CD4-positive, alpha-beta T cell treated with Interleukin-12 subunit alpha and Interleukin-12 subunit beta, for 1 hour (primary cell): Measurements from ENCODE around the gene HEMK1.

Experiments used
- DNase-seq: peaks from one replicate; pipeline ENCODE4 v3.0.0-alpha.2; 2020

HEMK1 gene

DNA sequence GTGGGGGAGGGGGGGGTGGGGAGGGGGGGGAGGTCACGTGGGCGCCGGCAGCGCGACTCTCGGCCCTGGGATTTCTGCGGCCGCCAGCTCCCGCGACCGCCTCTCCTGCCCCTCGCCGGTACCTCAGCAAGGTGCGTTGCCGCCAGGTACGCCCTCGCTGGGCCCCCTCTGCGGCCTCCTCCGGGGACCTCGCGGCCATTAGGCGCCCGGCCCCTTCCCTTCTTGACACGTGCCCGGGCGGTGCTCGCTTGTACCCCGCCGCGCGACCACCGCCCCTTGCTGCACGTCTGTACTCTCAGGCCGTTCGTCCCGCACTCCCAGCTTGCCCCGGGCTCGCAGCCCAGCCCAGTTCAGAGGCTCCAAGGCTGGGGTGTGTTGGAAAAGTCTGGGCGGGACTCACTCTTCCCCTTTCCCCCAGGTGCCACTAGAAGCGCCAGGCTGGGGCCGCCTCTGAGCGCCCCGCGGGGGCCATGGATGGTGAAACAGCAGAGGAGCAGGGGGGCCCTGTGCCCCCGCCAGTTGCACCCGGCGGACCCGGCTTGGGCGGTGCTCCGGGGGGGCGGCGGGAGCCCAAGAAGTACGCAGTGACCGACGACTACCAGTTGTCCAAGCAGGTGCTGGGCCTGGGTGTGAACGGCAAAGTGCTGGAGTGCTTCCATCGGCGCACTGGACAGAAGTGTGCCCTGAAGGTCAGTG is 47.9 kb downstream of the HEMK1 start, which contains the start of gene MAPKAPK3:
Gene MAPKAPK3 (plus strand): TSS at position 56 of the 696 bp plus-strand sequence. CDS start 415 bp downstream, at position 471.
- peak; percentile 41 for DNase-seq

DNA sequence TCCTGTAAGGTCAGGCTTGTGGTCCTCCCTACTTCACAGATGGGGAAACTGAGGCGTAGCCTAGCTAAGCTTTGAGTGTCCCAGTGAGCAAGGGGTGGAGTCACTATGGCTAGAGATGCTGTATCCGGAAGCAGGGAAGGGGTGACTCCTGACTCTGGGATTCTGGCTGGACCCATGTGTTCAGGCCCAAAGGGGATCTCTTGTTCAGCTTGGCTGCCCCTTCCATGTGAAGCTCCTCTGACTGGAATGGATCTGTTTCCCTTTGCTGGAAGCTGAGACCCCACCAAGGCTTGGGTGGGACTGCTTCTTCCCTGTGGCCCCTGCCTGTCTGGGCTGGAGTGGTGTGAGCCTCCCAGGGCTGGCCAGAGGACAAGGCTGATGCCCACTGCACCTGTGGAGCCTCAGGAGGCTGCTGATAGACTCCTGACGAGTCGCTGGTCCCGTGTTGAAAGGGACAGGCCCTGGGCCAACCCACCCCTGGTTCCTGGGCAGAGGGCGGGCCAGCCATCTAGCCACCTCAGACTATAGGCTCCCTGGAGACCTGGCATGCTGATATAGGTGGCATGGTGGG is 48.7 kb downstream of the HEMK1 start:
- DNase-seq = no peak

DNA sequence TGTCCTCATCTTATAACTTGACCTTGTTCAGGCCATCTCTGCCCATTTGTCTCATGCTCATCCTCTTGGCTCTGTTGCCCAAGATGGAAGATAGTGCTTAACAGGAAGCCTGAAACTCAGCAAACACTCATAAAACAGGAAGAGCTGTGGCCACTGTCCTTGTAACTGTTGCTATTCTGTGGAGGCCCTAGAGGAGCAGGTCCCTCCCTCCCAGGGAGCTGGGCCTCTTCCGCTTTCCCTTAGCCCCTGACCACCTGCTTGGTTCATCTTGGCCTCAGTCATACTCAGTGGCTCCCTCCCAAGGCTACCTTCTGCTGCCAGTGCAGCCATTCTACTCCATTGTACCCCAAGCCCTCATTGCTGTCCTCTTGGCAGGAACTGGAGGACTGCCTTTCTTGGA is 51.1 kb downstream of the HEMK1 start:
- no peak for DNase-seq

DNA sequence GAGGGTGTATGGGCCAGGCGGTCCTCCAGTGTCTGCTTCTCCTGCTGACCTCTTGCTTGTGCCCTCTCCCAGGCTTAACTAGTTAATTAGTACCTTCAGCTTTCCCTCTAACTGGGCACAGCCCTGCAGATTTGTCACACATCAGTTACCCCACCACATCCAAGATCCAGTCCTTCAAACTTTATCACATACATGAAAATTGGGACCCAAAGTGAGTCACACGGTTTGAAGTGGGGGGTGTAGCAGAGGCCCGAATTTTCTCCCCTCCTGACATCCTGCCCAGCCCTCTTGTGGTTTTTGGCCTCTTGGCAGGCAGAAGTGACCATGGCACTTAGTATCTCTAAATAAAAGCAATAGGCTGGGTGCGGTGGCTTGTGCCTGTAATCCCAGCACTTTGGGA is 51.5 kb downstream of the HEMK1 start:
- DNase-seq = no peak

DNA sequence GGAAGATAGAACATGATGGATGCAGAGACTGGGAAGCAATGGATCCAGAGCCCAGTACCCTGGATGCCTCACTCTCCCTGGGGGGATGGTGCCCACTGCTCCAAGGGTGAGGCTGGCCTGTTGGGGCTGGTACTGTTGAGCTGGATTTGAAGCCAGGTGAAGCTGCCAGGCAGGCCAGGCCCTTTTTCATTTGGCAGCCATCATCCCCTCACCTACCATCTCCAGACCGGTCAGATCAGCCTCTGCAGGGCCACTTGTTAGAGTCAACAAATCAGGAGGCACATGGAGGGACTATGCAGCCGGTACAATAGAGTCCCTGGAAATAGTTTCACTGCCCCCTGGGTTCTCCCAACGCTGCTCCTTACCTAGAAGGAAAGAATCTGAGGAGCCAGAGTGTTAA is 53.6 kb downstream of the HEMK1 start:
- no peak for DNase-seq

DNA sequence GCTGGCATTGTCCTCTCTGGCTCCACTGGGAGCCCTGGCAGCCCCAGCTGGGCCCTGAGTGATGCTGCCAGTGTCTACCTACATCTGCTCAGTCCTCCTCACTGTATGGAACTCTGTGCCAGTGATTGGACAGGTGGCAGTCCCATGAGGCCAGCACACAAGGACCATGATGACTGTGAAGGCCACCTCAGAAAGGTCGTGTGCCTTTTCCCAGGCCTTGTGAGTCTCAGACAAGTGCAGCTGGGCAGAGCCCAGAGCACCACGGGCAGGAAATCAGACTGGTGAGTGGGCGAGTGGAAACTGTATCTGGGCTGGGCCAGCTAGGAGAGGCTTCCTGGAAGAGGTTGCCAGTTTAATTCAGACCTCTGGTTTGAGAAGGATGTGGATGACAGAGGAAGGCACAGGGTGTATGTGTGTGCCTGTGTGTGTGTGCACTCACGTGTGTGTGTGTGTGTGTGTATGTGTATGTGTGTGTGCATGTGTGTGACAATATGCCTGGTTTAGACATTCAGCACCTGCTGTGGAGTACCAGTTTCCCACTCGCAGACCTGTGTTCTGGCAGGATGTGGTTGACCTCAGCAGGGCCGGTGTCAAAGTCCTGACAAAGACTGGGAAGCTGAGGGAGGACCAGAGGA is 54.6 kb downstream of the HEMK1 start:
- peak; percentile 52 for DNase-seq

DNA sequence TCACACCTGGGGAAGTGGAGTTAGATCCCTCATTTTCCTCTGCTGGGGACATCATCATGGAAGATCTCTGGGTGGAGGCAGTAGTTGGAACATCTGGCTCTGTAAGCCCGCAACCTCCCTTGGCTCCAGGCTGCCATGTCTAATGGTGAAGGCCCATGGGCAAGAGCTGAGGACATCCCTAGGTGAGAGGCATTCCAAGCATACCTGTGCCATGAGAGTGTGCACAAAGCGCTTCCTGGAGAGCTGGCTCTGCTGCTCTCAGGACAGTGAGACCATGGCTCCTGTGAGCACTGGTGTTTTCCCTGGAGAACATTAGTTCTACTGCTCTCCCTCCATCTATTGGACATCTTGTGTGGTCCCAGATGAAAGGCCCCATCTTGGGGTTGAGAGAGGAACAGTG is 55.3 kb downstream of the HEMK1 start:
- DNase-seq = no peak

DNA sequence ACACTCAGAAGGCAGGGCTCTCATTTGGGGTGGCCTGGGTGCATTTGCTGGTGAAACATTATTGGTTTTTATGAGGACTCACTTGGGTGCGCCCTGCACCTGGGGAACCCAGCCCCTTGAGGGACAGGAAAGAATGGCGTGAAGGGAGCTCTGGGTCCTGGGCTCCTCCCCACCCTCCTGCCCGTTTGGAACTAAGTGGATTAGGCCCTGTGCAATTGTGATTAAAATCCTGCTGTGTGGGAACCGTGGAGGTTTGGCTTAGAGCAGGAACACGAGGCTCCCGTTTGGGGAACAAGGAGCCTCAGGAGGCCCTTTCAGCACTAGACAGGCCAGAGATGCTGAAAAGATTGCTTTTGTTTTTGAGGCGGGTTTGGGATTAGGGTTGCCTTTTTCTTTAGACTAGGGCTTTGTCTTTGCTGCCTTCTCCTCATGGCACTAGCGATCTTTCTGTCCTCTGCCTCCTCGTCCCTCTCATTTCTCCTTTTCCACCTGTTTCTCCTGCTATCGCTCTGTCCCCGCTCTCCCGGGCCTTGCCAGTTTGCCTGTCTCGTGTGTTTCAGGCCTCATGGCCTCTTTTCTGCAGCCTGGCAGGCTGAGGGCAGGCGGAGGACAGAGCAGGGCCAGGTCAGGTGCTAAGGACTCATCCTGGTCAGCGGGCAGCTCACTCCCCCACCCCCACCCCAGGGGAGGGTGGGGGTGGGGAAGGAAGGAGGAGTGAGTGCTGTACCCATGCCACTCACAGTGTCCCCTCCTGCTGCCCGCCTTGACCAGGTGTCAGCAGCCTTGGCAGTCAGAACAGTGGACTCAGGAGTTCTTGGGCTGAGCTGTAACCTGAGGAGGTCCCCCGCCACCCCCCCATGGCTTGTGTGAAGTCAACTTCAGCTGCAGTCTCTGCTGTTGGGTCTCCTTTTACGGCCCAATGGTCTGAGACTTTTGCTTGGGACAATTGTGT is 56.2 kb downstream of the HEMK1 start:
- DNase-seq = no peak

DNA sequence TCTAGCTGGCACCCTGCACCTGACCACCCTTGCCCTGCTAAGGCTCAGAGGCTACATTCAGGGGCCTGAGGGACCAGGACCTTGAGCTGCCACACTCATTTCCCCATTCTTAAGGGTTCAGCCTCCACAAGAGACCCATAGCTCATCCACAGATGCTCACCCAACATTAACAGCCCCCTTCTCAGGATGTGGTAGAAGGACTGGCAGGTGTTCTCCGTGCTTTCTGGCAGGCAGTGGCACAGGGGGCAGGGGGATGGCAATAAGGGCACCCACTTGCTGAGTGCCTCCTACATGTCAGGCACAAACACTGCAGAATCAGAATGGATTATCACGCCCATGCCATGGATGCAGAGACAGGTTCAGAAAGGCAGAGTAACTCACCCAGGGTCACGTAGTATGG is 57.1 kb downstream of the HEMK1 start:
- DNase-seq = no peak

DNA sequence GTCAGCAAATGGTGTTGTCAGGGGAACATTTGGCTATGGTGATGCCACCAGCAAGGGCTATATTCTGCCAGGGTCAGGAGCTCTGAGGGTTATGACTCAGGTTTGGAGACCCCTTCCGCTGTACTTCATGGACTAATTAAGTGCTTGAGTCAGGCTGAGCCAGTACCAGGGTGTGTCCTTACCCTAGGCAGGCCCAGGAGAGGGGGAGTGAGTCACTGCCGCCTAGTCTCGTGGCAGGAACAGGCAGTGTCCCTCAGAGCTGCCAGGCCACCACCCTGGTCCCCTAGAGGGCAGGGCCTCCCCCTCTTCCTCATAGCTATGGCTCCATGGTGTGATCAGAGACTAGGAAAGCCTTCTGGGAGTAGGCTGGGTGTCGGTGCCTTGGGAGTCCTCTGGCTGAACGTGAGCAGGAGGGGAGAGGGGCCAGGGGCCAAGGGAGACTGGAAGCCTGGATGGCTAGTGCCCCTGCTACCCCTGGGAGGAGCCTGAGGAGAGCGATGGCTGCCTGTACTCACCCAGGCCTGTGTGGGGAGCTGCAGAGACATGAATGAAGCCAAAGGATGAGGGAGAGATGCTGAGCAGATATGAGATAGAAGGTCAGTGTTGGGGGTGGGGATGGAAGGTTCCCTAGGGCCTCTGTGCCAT is 58.2 kb downstream of the HEMK1 start:
- no peak for DNase-seq

DNA sequence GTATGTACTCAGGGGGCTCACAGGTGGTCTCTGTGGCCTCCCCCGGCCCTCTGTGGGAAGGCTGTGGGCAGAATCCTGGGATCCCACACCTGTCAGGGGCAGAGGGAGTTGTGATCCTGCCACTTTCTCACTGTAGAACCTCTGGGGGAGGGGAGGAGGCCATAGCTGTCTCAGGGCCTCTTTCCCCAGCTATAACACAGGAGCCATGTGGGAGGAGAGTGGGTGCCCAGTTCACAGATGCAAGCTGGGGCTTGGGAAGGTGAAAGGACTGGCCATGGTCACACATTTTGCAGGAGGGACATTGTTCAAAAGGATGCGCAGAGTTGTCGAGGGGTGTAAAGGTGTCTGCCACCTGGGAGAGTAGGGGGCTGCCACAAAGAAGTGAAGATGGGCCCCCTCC is 59.3 kb downstream of the HEMK1 start:
- no peak for DNase-seq

DNA sequence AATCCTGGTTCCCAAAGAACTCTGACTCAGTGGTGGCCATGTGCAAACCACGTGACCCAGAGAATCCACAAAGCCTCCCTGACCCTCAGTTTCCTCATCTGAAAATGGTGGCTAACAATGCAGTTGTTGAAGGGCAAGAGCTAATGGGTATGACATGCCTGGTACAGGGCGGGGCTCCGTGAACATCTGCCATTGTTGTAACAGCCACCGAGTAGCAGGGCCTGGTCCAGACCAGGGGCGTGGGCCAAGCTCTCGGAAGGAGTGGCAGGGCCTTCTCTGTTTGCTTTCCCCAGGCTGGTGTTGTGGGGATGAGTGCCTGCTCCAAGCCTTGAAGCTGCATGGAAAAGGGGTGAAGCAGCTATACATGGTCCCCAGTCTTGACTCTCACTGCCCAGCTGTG is 61.1 kb downstream of the HEMK1 start:
- no peak for DNase-seq

DNA sequence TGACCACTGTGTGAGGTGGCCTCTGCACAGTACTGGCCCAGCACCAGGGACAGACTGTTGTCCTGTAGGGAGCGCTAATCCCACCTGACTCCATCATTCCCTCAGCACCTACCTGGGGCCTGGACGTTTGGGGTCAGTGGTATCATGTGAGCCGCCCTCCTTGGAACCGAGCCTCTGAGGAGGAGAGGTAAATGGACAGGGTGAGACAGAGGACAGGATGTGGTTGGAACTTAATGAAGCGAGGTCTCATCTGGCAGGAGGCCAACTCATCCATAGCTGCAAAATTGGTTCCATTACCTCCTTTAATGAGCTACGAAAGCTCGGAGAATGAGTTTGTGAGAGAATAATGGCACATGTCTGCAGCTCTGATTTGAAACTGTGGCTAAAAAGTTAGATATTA is 61.6 kb downstream of the HEMK1 start:
- no peak for DNase-seq

DNA sequence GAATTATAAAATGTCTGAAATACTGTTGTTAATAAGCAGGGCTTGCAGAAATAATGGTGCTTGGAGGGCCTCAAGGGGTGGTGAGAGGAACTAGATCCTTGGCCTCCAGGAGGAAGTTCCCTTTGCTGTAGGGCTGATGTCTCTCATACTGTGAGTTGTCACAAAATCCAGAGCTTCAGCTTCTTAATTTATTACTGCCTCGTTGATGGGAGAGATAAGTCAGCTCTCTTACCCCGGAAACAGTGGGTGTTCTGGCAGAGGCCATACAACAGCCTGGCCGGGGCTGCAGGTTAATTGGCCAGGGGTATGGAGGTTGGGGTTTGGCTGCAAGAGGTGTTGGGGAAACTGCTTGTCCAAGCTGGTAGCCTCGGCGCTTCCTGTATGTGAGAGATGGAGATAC is 63.1 kb downstream of the HEMK1 start:
- peak; percentile 11 for DNase-seq

DNA sequence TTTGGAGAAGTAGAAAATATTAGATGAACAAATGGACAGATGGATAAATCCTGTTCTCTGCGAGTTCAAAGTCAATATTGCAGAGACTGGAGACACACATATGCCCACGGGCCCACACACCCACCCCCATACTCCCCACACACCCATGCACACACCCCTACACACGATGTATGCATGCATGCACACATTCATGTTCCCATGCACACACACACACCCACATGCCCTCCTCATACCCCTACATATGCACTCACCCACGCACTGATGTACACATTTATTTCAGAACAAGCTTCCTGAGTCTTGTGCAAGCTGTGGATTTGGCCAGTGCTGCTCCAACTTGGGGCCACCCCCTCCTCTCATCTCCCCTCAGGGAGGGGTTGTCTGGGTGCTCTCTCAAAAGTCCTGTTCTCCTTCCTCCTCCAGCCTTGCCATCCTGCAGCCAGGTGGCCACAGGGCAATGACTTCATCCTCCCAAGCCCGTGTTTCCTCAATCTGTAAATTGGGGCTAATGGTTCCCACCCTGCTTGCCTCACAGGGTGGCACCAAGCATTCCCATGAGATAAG is 64.0 kb downstream of the HEMK1 start:
- DNase-seq = no peak

DNA sequence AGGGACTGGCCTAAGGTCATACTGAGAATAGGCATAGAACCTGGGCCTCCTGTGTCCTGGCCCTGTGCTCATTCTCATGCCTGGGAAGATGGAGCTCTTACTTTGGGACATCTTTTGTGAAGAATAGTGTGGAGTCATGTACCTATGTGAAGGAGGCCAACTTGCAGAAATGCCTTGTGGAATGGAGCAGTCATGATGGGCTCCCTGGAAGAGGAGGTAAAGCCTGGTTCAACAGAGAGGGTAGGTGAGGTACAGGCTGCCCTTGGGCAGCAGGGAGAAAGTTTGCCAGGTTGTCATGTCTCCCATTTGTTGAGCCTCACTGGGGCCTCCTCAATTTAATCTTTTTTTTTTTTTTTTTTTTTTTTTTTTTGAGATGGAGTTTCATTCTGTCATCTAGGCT is 65.7 kb downstream of the HEMK1 start:
- no peak for DNase-seq

DNA sequence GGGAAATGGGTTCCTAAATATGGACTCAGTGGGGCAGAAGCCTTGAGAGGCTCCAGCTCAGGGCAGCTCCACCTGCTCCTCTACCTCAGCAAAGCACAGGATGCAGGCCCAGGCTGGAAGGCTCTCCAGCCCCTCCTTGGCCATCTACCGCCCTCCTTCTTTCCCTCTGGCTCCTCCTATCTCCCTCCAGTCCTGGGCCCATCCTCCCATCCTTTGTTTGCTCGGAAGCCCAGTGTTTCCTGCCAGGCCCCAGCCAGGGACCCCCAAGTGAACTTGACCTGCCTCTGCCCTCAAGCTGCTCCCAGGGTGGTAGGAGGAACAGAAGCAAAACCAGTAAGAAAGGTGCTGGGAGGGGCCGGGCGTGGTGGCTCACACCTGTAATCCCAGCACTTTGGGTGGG is 67.7 kb downstream of the HEMK1 start:
- DNase-seq = no peak

DNA sequence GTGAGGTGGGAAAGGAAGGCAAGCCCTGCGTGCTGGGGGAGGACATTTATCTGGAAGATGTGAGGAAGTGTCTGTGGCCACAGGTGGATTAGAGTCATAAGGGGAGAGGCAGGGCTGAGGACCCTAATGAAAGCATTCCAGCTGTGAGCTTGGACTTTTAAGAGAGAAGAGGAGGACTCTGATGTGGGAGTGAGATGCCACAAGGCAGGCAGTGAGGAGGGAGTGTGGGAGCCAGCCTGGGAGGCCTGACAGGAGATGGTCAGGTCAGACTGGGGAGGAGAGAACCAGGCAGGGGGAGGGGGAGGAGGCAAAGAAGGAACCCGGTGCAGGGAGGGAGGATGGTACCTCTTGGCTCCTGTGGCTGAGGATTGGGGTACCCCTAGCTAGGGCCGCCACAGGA is 68.6 kb downstream of the HEMK1 start:
- no peak for DNase-seq

DNA sequence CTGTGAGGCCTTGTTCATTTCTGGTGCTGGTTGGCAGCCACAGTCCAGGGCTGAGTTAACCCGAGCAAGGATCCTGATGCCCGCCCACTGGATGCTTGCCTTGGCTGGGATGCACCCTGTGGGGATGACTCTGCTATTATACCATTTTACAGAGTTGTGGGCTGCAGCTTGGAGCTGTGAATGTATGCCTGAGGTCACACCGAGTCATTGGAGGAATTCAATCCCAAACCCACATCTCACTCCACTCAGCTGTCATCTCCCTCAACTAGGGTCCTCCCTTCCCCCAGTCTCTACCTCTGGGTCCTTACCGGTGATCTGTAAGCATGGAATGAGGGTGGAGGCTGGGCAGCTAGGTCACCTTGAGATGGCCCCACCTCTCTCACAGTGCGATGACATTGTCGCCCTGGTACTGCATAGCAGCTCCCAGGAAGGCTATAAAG is 69.8 kb downstream of the HEMK1 start:
- DNase-seq = no peak

DNA sequence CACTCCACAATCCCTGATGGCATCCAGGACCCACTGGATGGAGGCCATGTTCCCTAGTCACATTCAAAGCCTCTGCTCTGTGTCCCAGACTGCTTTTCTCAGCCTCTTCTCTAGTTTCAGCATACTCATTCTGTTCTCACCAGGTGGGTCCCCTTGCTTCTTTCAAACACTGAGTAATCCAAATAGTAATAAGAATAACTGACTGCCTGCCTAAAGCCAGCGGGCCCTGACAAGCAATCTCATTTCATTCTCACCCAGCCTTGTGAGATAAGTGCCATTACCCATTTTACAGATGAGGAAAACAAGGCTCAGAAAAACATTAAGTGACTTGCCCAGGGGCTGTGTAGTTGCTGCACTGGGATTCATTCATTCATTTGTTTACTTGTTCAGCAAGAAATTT is 73.1 kb downstream of the HEMK1 start:
- DNase-seq = no peak

DNA sequence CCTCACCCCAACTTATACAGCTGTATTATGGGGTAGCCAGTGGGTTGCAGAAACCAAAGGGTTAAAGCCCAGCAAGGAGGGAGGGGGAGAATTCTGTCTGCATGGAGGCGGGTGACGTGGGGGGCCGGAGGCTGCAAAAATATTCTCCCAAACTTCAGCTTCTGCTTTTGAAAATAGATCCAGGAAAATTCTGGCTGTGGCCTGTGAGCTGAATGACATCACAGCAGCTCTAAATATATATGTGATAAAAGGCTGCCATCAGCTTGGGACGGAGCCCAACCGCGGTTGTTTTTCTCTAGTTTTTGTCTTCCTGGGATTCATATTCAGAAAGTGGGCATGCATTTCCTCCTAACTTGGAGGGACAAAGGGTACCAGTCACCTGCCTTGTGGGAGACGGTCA is 75.2 kb downstream of the HEMK1 start:
- no peak for DNase-seq

DNA sequence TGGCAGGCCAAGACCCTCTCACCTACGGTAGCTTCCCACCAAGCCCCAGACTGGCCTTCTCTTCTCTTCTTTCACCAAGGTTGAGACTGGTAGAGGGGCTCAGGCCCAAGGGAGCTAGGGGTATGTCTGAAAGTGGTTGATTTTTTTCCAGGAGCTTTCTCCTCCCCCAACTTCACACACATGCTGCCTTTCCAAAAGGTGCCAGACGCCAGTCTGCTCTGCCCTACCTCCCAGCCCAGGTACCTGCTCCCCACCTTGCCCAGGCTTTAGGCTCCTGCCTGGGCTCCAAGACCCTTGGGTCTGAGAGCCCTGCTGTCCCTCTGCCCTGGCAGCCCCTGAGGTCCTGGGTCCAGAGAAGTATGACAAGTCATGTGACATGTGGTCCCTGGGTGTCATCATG is 76.1 kb downstream of the HEMK1 start:
- DNase-seq = no peak
